Amniotic epithelial cell (primary cell): ENCODE measurements around the gene SPC25.
"Not testable (repeated sequence)": the region's sequence is repeated elsewhere in the genome, so short reads cannot be mapped to it uniquely, and the experiment has no call there.

ENCODE experiments used
- DNase-seq: peaks from one replicate; pipeline ENCODE4 v3.0.0-alpha.2; 2010; ENCODE audit warnings: low read depth

The SPC25 gene

GRCh38 chr2:168901003-168901402 lies 10.8 kb upstream of the SPC25 start, which contains the start of gene G6PC2:
G6PC2 (plus strand) TSS chr2:168901291; CDS start chr2:168901332, 41 bp downstream.
- no peak for DNase-seq

GRCh38 chr2:168897449-168897848 lies 7.2 kb upstream of the SPC25 start:
- DNase-seq = no peak

- DNase-seq = no peak
Measured at GRCh38 chr2:168896783-168897182, 6.6 kb upstream of the SPC25 start.

GRCh38 chr2:168895771-168896170 lies 5.5 kb upstream of the SPC25 start:
- DNase-seq = peak; percentile 7

GRCh38 chr2:168894720-168895119 lies 4.5 kb upstream of the SPC25 start:
- no peak for DNase-seq

GRCh38 chr2:168894101-168894500 lies 3.9 kb upstream of the SPC25 start:
- DNase-seq = no peak

GRCh38 chr2:168892327-168892726 lies 2.1 kb upstream of the SPC25 start:
- no peak for DNase-seq

- no peak for DNase-seq
Measured at GRCh38 chr2:168889635-168890005, 610 bp downstream of the SPC25 start.

- DNase-seq = peak; percentile 32
Measured at GRCh38 chr2:168884975-168885374, 5.3 kb downstream of the SPC25 start.

GRCh38 chr2:168882163-168882562 lies 8.1 kb downstream of the SPC25 start:
- not testable (repeated sequence) for DNase-seq

- DNase-seq = no peak
Measured at GRCh38 chr2:168874368-168875054, 15.7 kb downstream of the SPC25 start.

- DNase-seq = not testable (repeated sequence)
Measured at GRCh38 chr2:168870824-168871223, 19.4 kb downstream of the SPC25 start.

GRCh38 chr2:168870369-168870768 lies 19.9 kb downstream of the SPC25 start:
- DNase-seq = not testable (repeated sequence)

- not testable (repeated sequence) for DNase-seq
Measured at GRCh38 chr2:168867164-168867563, 23.1 kb downstream of the SPC25 start.

GRCh38 chr2:168858146-168858545 lies 32.1 kb downstream of the SPC25 start:
- peak; percentile 53 for DNase-seq

- no peak for DNase-seq
Measured at GRCh38 chr2:168855601-168856000, 34.6 kb downstream of the SPC25 start.

GRCh38 chr2:168854651-168855050 lies 35.6 kb downstream of the SPC25 start:
- no peak for DNase-seq

GRCh38 chr2:168853471-168853870 lies 36.8 kb downstream of the SPC25 start:
- no peak for DNase-seq

- no peak for DNase-seq
Measured at GRCh38 chr2:168852481-168852880, 37.7 kb downstream of the SPC25 start.

- DNase-seq = peak; percentile 86
Measured at GRCh38 chr2:168851674-168852320, 38.4 kb downstream of the SPC25 start.

GRCh38 chr2:168850846-168851245 lies 39.4 kb downstream of the SPC25 start:
- peak; percentile 21 for DNase-seq

GRCh38 chr2:168849610-168850009 lies 40.6 kb downstream of the SPC25 start:
- DNase-seq = peak; percentile 70

- DNase-seq = no peak
Measured at GRCh38 chr2:168848225-168848624, 42.0 kb downstream of the SPC25 start.

- no peak for DNase-seq
Measured at GRCh38 chr2:168843253-168843652, 47.0 kb downstream of the SPC25 start.
